Transverse colon (tissue), 4 donors: ENCODE results near the gene PLCB1. TPM values are rescaled to one million over a fixed set of nuclear protein-coding genes. Genes with fewer than 3 reads are reported as not detected.

Source experiments
- DNase-seq: peaks from one replicate; pipeline ENCODE4 v3.0.0-alpha.2; 2019
- H3K27ac ChIP-seq, 4 donors: fragments of 200-600 bp; sonication (generic); 2 replicates each; pipeline ENCODE4 v1.5.1; 2016 to 2018; ENCODE audit warnings: inconsistent platforms in 4 of 4
- H3K27me3 ChIP-seq: fragments of 200-600 bp; sonication (generic); 2 replicates; pipeline ENCODE4 v1.5.1; 2017; ENCODE audit warnings: inconsistent platforms
- H3K36me3 ChIP-seq, 4 donors: fragments of 200-600 bp; sonication (generic); 2 replicates each; pipeline ENCODE4 v1.5.1; 2017 to 2019; ENCODE audit warnings: inconsistent platforms in 4 of 4
- H3K4me1 ChIP-seq, 4 donors: fragments of 200-600 bp; sonication (generic); 2 replicates each; pipeline ENCODE4 v1.5.1; 2017 to 2020; ENCODE audit warnings: inconsistent platforms in 4 of 4
- H3K4me3 ChIP-seq, 4 donors: fragments of 200-600 bp; sonication (generic); 1 replicate in 1 of 4; 2 replicates in 3 of 4; pipeline versions ENCODE4 v1.5.1 to v1.6.1; 2017 to 2019; ENCODE audit warnings: inconsistent platforms in 4 of 4
- H3K9me3 ChIP-seq, 2 donors: fragments of 200-600 bp; sonication (generic); 2 replicates each; pipeline ENCODE4 v1.5.1; 2017 to 2019; ENCODE audit warnings: inconsistent platforms in 2 of 2
- CTCF ChIP-seq, 5 experiments: fragments of 200-600 bp in 3 of 5; fragments of 450-650 bp in 2 of 5; sonication (generic) in 3 of 5; IDR thresholded peaks; 1 replicate in 2 of 5; 2 replicates in 3 of 5; pipeline ENCODE4 v1.5.1; 2016 to 2017; ENCODE audit warnings: antibody characterized with exemption in 5 of 5, inconsistent platforms in 3 of 5, mild to moderate bottlenecking in 2 of 5, moderate library complexity in 1 of 5
- EP300 ChIP-seq: sonication (generic); formaldehyde crosslinking; IDR thresholded peaks from one replicate; pipeline ENCODE4 v1.6.1; 2017; ENCODE audit warnings: antibody characterized with exemption, low read depth
- POLR2A ChIP-seq: fragments of 450-650 bp; IDR thresholded peaks from one replicate; pipeline ENCODE4 v1.6.1; 2016; ENCODE audit warnings: antibody characterized with exemption, mild to moderate bottlenecking, moderate library complexity
- POLR2AphosphoS5 ChIP-seq, 3 donors: sonication (generic); formaldehyde crosslinking; IDR thresholded peaks; one replicate each; pipeline ENCODE4 v1.6.1; 2016; ENCODE audit warnings: antibody characterized with exemption in 3 of 3
- WGBS, 2 donors: methylation state at CpG; one replicate each; pipeline ENCODE4 v1.1.5; 2018; ENCODE audit warnings: low coverage in 1 of 2; 5-methylcytosine and 5-hydroxymethylcytosine counted together
- in situ Hi-C, 4 donors: fragments of 200-750 bp; cut with MboI; loops; one replicate each; pipeline versions ENCODE4 v1.15.0 to v1.15.1; 2017; ENCODE audit warnings: low sequenced_read_pairs in 3 of 4, low pct_ligation_motif_present in 1 of 4, low pct_unique_long_range_greater_than_20kb in 1 of 4
- intact Hi-C: fragments of 100-400 bp; cut with DNase I; formaldehyde crosslinking; loops from one replicate; pipeline ENCODE4 v1.15.1; 2023; ENCODE audit warnings: low total_unique reads
- total RNA-seq, 4 donors: library from RNA; depleted of rRNA; stranded (reverse); fragments of >200 nt; gene quantifications; one replicate each; pipeline ENCODE4 v1.1.0, GENCODE V29; 2016

The PLCB1 gene
- total RNA-seq, 4 donors from 2014 or later = 13.1 to 18.6 (median 15.8) TPM

GRCh38 chr20:8505476-8506200, 373.6 kb downstream of the PLCB1 start:
- H3K36me3 ChIP-seq = no peaks in the 10 kb centered on the region
- H3K4me3 ChIP-seq = no peak overlapping the region
- no peaks in the 10 kb centered on the region for H3K27me3 ChIP-seq
- intact Hi-C loops = no loop called here
- no peaks in the 10 kb centered on the region for H3K9me3 ChIP-seq
- TF ChIP-seq POLR2AphosphoS5 (IDR thresholded peaks at IDR 0.05) = no peak
- in situ Hi-C loops = no loop called here
- peaks cover 0 to 4% (median 0%) of the 10 kb centered on the region in 4 donors for H3K4me1 ChIP-seq
- DNase-seq = no peak
- 67 to 77% methylated on average over 4 of the region's 4 CpGs for WGBS, 2 donors
- H3K27ac ChIP-seq = no peak overlapping the region

GRCh38 chr20:8507231-8507630, 375.2 kb downstream of the PLCB1 start:
- peaks cover 0 to 4% (median 0%) of the 10 kb centered on the region in 4 donors for H3K4me1 ChIP-seq
- 58 to 72% methylated on average over 3 of the region's 3 CpGs for WGBS, 2 donors
- no peak for TF ChIP-seq POLR2AphosphoS5 (IDR thresholded peaks at IDR 0.05)
- TF ChIP-seq CTCF (IDR thresholded peaks at IDR 0.05) = no peak
- TF ChIP-seq POLR2A = no peak
- TF ChIP-seq EP300 = no peak
- DNase-seq = no peak
- no peaks in the 10 kb centered on the region for H3K36me3 ChIP-seq
- H3K9me3 ChIP-seq = no peaks in the 10 kb centered on the region
- H3K4me3 ChIP-seq = no peak overlapping the region
- no peaks in the 10 kb centered on the region for H3K27me3 ChIP-seq
- H3K27ac ChIP-seq = no peak overlapping the region
- in situ Hi-C loops (no loop called here), intact Hi-C loops (no loop called here)

DNA sequence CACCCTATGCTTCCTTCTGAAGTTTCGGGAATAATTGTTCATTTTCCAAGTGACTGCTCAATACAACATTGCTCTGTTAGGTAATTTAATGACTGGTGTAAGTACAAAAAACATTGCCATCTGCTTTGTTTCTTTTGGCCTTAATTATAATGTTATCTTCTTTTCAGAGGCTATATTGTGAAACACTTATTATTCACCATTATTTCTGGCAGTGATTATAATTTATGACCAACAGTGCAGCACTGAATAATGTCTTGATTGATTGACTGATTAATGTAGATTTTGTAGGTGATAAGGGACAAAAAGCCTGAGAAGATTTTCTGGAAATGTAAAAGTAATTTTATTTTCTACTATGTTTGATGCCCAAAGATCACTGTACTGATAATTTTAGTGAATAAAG, 377.7 kb downstream of the PLCB1 start:
- WGBS, 2 donors = 76 to 92% methylated on average over 1 of the region's 1 CpG
- no peaks in the 10 kb centered on the region for H3K9me3 ChIP-seq
- TF ChIP-seq CTCF (IDR thresholded peaks at IDR 0.05) (no peak), POLR2AphosphoS5 (IDR thresholded peaks at IDR 0.05) (no peak), EP300 (no peak), POLR2A (no peak)
- H3K27ac ChIP-seq = no peak overlapping the region
- in situ Hi-C loops = no loop called here
- peaks cover 0 to 4% (median 0%) of the 10 kb centered on the region in 4 donors for H3K4me1 ChIP-seq
- no peaks in the 10 kb centered on the region for H3K27me3 ChIP-seq
- no peaks in the 10 kb centered on the region for H3K36me3 ChIP-seq
- no peak overlapping the region for H3K4me3 ChIP-seq
- intact Hi-C loops = no loop called here
- no peak for DNase-seq

- in situ Hi-C loops = no loop called here
- no peak for DNase-seq
- H3K4me3 ChIP-seq = no peak overlapping the region
- TF ChIP-seq POLR2A (no peak), EP300 (no peak), CTCF (IDR thresholded peaks at IDR 0.05) (no peak), POLR2AphosphoS5 (IDR thresholded peaks at IDR 0.05) (no peak)
- peaks cover 0 to under 1% (median 0%) of the 10 kb centered on the region in 4 donors for H3K4me1 ChIP-seq
- no peaks in the 10 kb centered on the region for H3K9me3 ChIP-seq
- H3K27me3 ChIP-seq = no peaks in the 10 kb centered on the region
- H3K36me3 ChIP-seq = no peaks in the 10 kb centered on the region
- no peak overlapping the region for H3K27ac ChIP-seq
- intact Hi-C loops = no loop called here
Observed at GRCh38 chr20:8510808-8511207, 378.7 kb downstream of the PLCB1 start.

GRCh38 chr20:8512003-8512402, 379.9 kb downstream of the PLCB1 start:
- no peaks in the 10 kb centered on the region for H3K9me3 ChIP-seq
- no peak overlapping the region for H3K27ac ChIP-seq
- 46 to 53% methylated on average over 5 of the region's 5 CpGs for WGBS, 2 donors
- no peak for TF ChIP-seq POLR2A
- TF ChIP-seq CTCF (IDR thresholded peaks at IDR 0.05) = no peak
- no peak for TF ChIP-seq POLR2AphosphoS5 (IDR thresholded peaks at IDR 0.05)
- TF ChIP-seq EP300 = no peak
- H3K4me1 ChIP-seq = no peaks in the 10 kb centered on the region
- no peaks in the 10 kb centered on the region for H3K27me3 ChIP-seq
- no peaks in the 10 kb centered on the region for H3K36me3 ChIP-seq
- intact Hi-C loops = no loop called here
- in situ Hi-C loops = no loop called here
- H3K4me3 ChIP-seq = no peak overlapping the region
- no peak for DNase-seq
